Activated naive CD4-positive, alpha-beta T cell (primary cell): ENCODE results near the gene IRAK4.
"Not testable (repeated sequence)": the region's sequence is repeated elsewhere in the genome, so short reads cannot be mapped to it uniquely, and the experiment has no call there.

ENCODE experiments used
- DNase-seq, 4 experiments: peaks; one replicate each; lab custom pipeline; 2025; lab: John Stamatoyannopoulos, UW

Gene IRAK4

GRCh38 chr12:43758728-43759563 lies at the start of gene IRAK4, which contains the start of gene PUS7L:
TSS of gene IRAK4 (plus strand) at chr12:43758951. CDS start at chr12:43768112, 9,161 bp downstream.
TSS of gene PUS7L (minus strand) at chr12:43758790. CDS start at chr12:43755245, 3,545 bp downstream.
- DNase-seq, result peak; percentile 80 to 92 (median 88)

DNA sequence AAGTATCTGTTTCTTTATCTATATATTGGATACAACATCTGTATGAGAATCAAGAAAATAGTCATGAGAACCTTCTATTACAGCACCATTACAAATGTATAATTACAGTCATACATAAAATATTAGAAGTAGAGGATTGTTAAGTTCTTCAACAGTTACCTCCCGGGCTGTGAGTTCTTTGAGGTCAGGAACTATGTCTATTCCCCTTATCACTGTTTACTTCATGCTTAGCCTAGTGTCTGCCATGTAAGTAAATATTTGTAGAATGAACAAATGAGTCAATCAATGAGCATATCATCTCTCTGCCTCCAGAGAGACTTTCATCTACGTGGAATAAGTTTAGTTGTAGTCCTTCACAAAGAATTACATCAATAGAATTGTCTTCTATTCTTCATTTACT lies 47.4 kb upstream of the IRAK4 start:
- DNase-seq, result no peak

DNA sequence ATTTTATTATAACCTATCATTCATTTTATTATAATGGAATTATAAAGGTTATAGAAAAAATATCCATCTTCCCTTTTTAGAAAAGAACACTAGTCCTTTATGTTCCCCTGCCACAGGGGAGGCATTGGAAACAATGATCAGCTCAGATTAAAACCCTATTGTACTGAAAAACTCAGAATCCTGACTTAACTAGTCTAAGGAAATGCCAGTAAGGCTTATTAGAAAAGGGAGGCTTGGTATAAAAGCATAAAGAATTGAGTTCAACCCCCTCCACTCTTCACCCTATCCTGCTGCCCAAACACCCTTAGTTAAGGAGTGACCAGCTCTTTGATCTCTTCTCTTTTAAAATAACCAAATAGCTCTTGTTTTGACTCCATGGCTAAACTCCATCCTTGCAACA lies 36.1 kb upstream of the IRAK4 start:
- DNase-seq, result no peak

DNA sequence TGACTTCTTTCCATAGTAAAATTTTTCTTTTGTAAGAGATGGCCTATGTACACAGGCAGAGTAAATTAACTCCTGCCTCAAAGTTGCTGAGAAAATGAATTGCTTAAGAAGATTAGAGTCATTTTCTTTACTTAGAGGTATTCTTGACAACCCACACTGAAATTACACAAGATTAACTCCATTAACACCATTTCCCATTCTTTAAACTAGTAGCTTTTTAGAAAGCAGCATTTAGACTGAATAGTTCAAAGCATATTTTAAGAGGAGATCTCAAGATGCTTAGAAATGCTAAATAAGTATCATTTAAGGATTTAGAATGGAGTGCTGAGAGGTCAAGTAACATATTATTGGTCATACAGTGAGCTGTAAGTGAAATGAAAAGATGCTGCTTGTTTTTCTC lies 35.6 kb upstream of the IRAK4 start:
- DNase-seq, result no peak

DNA sequence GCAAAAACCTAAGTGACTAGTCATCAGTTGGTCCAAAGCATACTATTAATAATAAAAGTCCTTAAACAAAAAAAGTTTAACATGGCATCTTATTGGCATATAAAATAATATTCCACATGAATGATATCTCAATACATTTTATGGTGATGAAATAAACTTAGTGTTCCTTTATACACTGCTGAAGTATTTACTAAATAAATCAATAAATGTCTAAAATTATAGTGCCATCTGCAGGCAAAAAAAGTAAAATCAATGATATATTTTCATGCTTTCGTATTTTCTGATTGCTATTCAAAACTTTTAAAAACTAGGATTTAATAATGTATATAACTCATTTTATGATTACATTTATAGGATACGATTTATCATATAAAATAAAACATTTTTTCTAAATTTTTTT lies 30.6 kb upstream of the IRAK4 start:
- DNase-seq, result no peak

- DNase-seq, result no peak
Measured at GRCh38 chr12:43728698-43729097, 30.1 kb upstream of the IRAK4 start.

DNA sequence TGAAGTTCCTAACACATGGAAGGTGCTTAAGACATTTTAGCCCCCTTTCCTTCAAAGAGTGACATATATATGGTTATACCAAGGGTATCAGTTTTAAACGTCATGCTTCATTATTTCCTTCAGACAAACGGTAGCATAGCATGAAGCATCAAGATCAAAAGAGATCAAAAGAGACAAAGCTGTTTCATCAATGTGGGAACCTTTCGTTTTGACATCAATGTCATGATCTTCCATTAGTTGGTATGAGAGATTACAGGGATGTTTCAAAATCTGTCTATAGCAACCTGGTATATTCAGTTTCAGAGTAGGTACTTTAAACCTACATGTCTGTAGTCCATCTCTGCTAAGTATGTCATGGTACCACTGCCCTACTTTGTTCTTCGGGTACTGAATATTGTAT lies 28.5 kb upstream of the IRAK4 start:
- no peak for DNase-seq

DNA sequence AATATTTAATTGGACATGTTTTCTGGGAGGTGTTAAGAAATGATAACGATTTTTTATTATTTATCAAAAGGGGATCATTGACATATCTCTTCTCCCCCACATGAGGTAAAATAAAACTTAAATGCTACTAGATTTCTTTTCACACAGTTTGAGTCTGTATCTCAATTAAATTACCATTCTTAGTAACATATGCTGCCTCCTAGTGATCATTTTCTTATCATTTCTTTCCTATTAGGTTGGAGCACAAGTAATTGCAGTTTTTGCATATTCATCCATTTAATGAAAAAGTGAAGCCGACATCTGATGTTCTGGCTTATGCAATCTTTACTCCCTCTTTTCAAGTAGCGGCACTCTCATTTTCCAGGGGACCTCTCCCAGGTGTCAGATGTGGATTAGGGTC lies 25.1 kb upstream of the IRAK4 start:
- no peak for DNase-seq

- no peak for DNase-seq
Measured at GRCh38 chr12:43736927-43737440, 21.8 kb upstream of the IRAK4 start.

DNA sequence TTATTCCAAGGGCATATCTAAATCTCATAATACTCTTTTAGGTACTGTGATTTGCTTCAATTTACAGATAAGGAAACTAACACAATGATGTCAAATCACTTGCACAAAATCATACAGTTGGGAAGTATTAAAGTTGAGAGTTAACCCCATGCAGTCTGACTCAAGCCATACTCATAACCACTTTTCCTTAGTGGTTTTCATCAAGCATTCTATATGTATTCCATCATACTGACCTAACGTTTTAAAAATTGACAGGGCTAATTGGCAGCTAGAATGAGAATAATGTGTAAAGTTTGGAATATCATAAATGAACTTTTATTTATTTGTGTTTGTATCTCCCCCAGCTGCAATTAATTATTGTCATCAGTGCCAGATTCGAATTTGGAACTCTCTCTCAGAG lies 21.1 kb upstream of the IRAK4 start:
- no peak for DNase-seq

- DNase-seq, result no peak
Measured at GRCh38 chr12:43740511-43741100, 18.1 kb upstream of the IRAK4 start.

DNA sequence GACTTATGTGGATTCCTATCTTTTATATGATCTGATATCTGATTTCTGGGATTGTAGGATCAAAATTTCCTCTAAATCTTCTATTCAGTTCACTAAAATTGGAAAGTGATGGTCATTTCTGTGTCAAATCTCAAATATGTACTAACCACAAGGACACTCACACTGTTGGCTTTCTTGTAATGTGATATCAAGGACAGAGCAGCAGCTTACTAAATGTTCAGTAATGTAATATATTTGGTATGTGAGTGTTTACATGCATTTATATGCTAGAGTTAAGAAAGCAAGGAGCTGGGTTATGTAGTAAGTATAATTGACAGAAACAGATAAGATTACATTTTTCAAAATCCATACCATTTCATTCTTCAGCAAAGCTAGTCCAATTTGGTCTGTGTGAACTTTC lies 16.6 kb upstream of the IRAK4 start:
- no peak for DNase-seq

GRCh38 chr12:43744826-43745225 lies 13.9 kb upstream of the IRAK4 start:
- no peak for DNase-seq

DNA sequence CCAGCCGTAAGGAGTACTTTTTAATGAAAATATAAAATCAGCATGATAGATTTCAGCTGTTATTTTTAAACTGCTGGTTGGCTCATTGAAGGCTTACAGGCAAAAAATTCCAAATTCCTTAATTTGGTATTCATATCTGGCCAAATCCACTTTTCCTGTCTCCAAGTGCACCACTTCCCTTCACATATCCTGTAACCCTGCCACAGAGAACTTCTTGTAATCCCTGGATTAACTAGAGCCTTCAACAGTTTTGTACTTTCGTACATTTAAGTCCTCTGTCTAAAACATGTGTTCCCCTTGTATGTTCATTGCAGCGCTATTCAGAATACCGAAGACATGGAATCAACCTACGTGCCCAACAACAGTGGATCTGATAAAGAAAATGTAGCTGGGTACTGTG lies 9.7 kb upstream of the IRAK4 start:
- DNase-seq, result no peak

DNA sequence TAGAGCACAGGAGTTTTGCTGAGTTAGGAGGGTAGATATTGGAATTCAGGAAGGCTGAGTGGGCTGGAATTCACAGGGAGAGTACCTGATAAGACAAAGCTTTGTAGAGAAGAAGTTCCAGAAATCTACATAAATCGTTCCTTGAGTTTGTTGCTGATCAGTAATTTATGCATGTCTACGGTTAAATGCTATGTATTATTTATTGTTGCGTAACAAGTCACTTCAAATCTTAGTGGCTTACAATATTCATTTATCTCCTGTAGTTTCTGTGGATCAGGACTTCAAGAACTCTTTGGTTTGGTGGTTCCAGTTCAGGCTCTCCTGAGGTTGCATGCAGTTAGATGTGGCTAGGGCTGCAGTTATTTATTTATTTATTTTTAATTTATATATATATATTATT lies 7.9 kb upstream of the IRAK4 start:
- DNase-seq, result no peak

GRCh38 chr12:43751360-43751759 lies 7.4 kb upstream of the IRAK4 start:
- not testable (repeated sequence) for DNase-seq

DNA sequence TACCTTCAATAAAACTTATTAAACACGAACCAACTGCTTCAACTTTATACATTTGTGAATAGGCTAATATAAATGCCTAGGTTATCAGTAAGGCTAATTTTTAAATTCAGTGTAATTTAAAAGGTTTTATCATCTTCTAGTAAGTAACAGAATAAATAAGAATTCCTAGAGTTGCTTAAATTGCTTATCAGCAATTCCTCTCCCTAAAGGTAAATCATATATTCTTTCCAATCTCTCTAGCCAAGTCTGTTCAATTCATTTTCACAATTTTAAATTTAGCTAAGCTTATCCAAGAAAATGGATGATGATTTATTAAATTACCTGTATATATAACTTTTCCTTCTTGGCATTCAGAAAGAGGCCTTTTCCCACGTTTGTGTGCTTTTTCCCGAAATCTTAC lies 4.7 kb upstream of the IRAK4 start:
- no peak for DNase-seq

DNA sequence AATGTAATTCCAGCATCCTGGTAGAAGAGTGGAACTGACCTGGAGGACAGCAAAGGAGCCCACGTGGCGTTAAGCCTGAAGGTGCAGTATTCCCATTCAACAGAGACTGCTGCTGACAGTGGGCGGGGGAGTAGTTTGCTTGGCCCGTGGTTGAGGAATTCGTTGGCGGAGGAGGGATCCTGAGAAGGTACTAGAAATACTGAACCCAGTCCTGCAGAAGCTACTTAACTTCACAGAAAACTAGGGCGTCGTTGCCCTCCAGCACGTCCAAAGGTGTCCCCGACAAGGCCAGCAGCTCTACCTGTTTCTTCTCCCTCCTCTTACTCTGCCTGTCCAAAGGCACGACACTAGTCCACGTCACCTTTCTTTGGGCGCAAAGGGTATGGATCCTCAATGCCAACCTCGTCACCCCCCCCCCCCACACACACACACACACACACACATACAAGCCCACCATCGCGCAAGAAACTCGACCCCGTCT lies 464 bp upstream of the IRAK4 start:
- DNase-seq, result peak in 1 of 4 experiments; percentile 11

DNA sequence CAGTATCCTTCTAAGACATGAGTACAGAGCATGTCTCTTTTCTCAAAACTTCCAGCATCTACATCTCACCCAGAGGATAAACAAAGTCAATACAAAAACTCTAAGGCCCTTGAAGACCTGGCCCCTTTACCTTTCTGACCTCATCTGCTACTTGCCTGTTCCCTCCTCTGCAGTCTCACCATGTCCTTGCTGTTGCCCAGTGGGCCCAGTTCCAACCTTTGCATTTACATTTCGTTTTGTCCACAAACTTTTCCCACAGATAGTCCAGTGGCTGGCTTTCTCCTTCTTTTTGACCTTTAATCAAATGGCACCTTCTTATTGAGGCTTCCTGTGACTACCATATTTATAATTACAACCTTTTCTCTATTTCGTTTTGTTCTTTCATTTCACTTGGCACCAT lies 1.6 kb downstream of the IRAK4 start:
- DNase-seq, result no peak

GRCh38 chr12:43761500-43761899 lies 2.7 kb downstream of the IRAK4 start:
- DNase-seq, result no peak

DNA sequence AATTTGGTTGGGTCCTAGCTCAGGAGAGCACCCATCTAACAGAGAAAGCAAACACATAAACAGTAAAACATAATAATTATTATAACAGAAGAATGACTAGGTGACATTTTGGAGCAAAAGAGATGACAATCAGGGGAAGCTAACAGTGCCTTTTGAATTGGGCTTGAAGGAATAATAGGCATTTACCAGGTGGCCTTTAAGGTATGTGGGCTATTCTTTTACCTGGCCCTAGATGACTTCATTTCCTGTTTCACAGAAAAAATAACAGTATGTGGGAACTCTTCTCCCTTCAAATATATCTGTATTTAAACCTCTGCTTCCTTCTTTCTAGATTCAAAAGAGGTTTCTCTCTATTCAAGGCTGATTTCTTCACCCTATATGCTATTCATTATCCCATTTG lies 3.8 kb downstream of the IRAK4 start:
- no peak for DNase-seq

DNA sequence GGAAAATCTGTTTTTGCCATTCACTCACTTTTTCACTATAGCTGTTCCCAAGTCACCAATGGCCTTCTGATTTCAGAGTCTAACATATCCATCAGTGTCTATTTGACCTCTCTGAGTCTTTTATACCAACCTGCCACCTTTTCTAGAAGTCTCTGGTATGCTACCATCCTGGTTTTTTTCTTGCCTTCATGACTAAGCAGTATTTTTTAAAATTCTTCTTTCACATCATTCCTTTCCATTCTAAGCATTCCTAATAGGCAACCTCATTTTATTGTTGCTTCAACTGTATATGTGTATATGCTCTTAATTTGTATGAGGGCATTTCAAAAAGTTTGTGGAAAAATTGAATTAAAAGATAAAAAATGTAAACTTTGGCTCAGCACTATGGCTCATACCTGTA lies 5.0 kb downstream of the IRAK4 start:
- no peak for DNase-seq

- no peak for DNase-seq
Measured at GRCh38 chr12:43764528-43764927, 5.8 kb downstream of the IRAK4 start.
